Stimulated activated CD8-positive, alpha-beta memory T cell treated with anti-CD3 and anti-CD28 coated beads, Interleukin-7, amount 100 ng/mL, for 24 hours (primary cell): ENCODE measurements around the gene PWWP3B.
"Not testable (repeated sequence)": the region's sequence is repeated elsewhere in the genome, so short reads cannot be mapped to it uniquely, and the experiment has no call there.

Source experiments
- DNase-seq: peaks from one replicate; pipeline ENCODE4 v3.0.0-alpha.2; 2020; ENCODE audit warnings: low read depth

The PWWP3B gene

GRCh38 chrX:106168107-106168506 is at the start of gene PWWP3B:
Gene PWWP3B (plus strand): TSS chrX:106168305. CDS start chrX:106205433, 37,128 bp downstream.
- DNase-seq = no peak

GRCh38 chrX:106139048-106139447 is 29.1 kb upstream of the PWWP3B start:
- no peak for DNase-seq

DNA sequence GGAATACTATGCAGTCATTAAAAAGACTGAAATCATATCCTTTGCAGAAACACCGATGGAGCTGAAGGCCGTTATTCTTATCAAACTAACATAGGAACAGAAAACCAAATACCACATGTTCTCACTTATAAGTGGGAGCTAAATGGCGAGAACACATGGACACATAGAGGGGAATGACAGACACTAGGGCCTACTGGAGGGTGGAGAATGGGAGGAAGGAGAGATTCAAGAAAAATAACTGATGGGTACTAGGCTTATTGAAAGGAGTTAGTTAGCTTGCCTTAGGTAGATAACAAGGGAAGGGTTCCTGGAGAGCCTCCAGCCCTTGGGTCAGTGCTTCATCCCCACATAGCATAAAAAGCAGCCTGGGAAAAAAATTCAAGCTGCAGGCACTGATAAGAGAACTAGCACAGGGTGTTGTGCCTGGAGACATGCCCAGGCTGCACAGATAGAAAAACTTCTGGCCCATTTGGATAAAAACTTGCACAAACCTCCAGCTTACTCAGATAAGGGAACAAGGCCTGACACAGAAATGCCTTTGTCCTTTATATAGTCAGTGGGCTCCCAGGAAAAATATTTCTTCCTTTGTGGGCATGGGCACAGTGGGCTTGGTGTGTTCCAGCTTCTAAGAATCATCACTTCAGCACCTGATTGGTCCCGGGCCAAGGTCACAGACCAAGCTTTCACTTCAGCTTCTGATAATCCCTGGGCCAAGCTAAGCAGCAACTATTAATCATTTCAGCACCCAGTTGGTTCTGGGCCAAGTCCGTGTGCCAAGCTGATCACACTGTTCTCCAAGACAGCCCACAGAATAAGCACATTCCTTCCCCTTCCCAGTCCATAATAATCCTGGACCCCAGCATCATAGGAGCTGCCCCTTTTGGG is 23.1 kb upstream of the PWWP3B start:
- DNase-seq = no peak

- no peak for DNase-seq
Observed at GRCh38 chrX:106150701-106151100, 17.4 kb upstream of the PWWP3B start.

DNA sequence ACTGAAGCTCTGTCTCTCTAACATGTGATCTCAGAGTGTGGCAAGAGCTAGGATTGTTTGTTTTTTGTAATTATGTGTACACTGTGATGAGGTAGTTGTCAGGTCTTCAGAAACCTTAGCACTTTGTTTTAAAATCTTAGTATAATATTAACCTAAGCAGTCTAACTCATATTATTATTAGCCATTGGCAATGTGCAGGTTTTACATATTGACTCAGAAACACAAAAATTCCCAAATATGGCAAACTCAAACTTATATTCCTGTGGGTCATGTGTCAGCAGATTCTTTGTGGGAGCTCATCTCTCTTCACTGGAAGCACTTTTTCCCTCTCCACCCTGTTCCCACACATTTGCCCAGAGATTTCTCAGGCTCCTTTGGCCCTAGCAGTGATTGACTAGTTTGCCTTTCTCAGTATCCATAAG is 8.2 kb upstream of the PWWP3B start:
- DNase-seq = no peak

DNA sequence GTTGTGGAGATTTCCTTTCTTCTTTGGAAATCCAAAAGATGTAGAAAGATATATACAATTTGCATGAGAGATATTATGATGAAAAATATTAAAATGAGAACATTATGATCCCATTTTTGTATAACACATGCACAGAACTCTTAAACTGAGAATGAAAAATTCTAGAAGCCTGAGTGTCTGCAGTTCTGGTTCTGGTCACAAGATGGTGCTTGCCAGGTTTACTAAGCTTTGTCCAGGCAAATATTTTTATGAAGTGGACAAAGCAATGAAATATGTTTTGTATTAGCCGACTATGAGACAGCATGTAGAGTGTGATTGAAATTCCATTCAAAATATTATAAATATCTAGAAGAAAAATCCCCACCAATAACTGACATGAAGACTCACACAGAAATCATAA is 2.2 kb downstream of the PWWP3B start:
- DNase-seq = no peak

- DNase-seq = no peak
Observed at GRCh38 chrX:106171293-106171820, 3.3 kb downstream of the PWWP3B start.

DNA sequence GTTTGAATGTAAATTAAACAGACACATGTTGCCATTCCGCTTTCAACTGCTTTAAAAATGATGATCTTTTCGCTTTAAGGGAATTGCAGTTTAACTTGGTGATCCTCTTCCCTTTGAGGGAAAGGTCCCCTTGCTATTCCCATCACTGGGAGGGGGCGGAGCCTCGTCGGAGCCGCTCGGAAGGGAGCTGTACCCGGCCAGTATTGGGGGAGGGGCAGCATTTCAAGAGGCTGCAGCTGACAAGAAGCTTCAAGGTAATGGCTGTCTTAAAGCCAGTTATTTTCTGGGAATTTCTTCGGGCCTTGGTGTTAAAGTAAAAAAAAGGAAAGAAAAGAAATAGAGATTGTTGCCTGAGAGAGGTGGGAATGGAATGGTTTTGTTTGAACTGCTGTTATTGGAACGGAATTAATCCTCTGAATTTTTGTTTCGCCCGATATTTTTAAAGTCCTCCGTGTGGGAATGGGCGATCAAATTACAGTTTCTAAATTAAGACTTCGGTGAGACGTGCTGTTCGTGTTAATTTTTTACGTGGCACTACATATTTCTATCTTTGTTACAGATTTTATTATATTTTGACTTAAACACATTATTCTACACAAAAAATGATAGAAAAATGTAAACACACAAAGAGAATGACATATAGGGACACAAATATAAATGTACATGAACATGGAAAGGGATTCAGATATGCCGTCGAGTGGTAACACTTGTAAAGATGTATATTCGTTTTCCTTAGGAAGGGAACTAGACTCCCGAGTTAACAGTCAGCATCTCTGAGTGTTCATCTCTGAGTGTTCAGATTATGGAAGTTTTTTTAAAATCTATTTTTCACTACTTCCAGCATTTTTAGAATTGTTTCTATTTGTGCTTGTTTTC is 9.2 kb downstream of the PWWP3B start:
- DNase-seq = no peak

DNA sequence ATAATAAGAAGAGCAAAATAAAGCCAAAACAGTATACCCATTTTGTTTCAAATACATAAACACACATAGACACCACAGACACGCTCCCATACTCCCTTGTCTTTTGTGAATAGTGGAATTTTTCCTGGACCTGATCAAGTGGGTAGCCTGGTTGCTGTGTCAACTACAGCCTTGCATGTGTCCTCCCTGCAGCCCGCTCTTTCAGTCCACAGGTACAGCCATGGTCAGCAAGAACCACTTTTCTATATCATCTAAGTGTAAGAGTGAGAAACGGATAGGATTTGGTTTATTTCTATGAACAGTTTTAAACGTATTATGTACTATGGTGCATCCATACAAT is 9.8 kb downstream of the PWWP3B start:
- DNase-seq = no peak

DNA sequence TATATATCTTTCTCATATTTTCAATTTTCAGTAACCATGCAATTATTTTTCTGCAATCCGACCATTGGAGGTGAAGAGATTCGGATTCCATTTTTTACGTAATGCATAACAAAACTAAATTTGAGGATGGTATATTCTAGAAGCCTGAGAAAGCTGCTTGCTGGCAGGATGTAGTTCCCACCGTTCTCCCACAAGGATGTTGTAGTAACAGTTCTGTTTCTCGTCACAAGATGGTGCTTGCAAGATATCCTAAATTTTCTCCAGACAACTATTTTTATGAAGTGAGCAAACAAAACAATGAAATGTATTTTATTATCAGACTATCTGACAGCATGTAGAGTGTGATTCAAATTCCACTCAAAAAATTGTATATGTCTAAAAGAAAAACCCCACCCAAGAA is 10.7 kb downstream of the PWWP3B start:
- DNase-seq = no peak

DNA sequence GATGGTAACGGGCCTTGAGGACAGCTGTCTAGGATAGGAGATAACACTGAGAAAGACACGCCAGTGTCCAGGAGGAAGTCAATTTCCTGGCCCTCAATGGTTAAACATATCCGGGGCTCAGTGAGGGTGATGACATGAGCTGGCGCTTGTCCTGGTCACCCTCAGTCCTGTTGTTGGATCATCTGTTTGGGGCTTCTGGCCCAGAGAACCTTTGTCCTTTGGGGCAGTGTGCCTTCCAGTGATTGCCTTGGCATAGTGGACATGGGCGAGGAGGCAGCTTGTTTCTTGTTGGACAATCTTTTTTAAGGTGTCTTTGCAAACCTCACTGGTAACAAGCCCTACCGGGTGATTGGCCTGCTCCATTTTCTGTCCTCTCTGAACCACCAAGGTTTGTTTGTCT is 15.6 kb downstream of the PWWP3B start:
- not testable (repeated sequence) for DNase-seq

DNA sequence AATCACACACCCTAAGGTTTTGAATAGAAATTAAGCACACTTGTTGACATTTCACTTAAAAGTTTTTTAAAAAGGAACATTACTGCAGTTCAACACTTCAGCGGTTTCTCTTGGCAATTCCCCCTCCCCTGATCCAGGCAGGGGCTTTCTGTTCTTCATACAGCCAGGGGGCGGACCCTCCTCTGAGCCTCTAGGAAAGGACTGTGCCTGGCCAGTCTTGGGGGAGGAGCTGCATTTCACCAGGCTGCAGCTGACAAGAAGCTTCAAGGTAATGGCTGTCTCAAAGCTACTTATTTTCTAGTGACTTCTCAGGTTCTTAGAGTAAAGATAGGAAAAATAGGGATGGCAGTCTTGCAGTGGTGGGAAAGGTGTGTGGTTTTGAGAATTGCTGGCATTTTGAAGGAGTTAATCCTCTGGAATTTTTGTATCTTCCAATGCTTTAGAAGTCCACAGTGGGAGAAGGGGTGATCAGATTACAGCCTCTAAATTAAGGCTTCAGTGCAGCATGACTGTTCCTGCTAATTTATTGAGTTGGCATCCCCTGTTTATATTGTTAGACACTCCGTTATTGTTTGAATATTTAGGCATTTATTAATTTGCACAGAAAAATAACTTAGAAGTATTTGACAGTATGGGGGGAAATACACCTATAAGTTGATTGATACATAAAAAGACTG is 33.5 kb downstream of the PWWP3B start:
- no peak for DNase-seq

- DNase-seq = no peak
Observed at GRCh38 chrX:106203315-106203714, 35.2 kb downstream of the PWWP3B start.

- DNase-seq = no peak
Observed at GRCh38 chrX:106208154-106208553, 40.0 kb downstream of the PWWP3B start.
